Measurements from ENCODE around the gene AMZ1. TPM values are rescaled to one million over a fixed set of nuclear protein-coding genes. Genes with fewer than 3 reads are reported as not detected.

AMZ1 gene
- total and polyA plus RNA-seq, 10 of the 15 experiments (the other 5 are each of a cell fraction or from before 2014, with no cell fraction given), result 0.02 to 2.0 (median 0.69) TPM

- TF ChIP-seq SKIL (IDR thresholded peaks at IDR 0.05; ENCODE audit: low read depth, poor library complexity, severe bottlenecking) (no peak), E2F8 (IDR thresholded peaks at IDR 0.05; ENCODE audit: low read depth, partially characterized antibody) (no peak), IRF3 (IDR thresholded peaks at IDR 0.05) (no peak), BHLHE40 (IDR thresholded peaks at IDR 0.05; ENCODE audit: borderline replicate concordance in 1 of 2, low read depth in 2 of 2, low read length in 1 of 2) (no peak), HCFC1 (IDR thresholded peaks at IDR 0.05; ENCODE audit: low read length) (no peak), ESRRA (IDR thresholded peaks at IDR 0.05; ENCODE audit: low read length) (no peak), HSF1 (IDR thresholded peaks at IDR 0.05; ENCODE audit: low read depth, low read length) (no peak)
- Histone ChIP-seq H3K4me2 (ENCODE audit: control insufficient read depth, insufficient read depth) (no peak overlapping the region), H2AFZ (ENCODE audit: control insufficient read depth, low read depth, low read length) (no peak overlapping the region), H3K27ac (ENCODE audit: control insufficient read depth, insufficient read depth) (no peak overlapping the region), H3K27me3 (replicated peaks in 1 of 2; ENCODE audit: control insufficient read depth in 2 of 2, insufficient read depth in 2 of 2, low read length in 1 of 2) (no peaks in the 10 kb centered on the region), H3K9me3 (replicated peaks; ENCODE audit: control insufficient read depth, insufficient read depth, low read length) (no peaks in the 10 kb centered on the region), H3K4me1 (ENCODE audit: control insufficient read depth, insufficient read depth, low read length) (no peaks in the 10 kb centered on the region), H3K4me3 (no peak overlapping the region), H3K36me3 (ENCODE audit: control insufficient read depth in 2 of 2, insufficient read depth in 2 of 2, low read length in 1 of 2) (no peaks in the 10 kb centered on the region), H3K79me2 (ENCODE audit: control insufficient read depth, insufficient read depth, low read length) (no peaks in the 10 kb centered on the region), H3K9ac (ENCODE audit: control insufficient read depth, insufficient read depth, low read length) (no peak overlapping the region), H4K20me1 (ENCODE audit: control insufficient read depth, insufficient read depth) (no peaks in the 10 kb centered on the region)
- ChIA-PET POLR2A (interaction anchor here (0.6 kb wide), 1 partner anchor 28 kb away, joined by 4 read pairs; no protein-coding TSS in a partner anchor), RAD21 (ENCODE audit: unreplicated experiment) (no interaction called here), CTCF (no interaction called here), SMC1A (ENCODE audit: uncharacterized antibody, unreplicated experiment) (no interaction called here)
- WGBS (ENCODE audit: insufficient coverage, insufficient replicate concordance, low lambda C conversion rate, missing lambda C conversion rate), result 81% methylated on average over 31 of the region's 33 CpGs
- ATAC-seq (no peak), FAIRE-seq (no peak), DNase-seq (ENCODE audit: low read depth, low spot score) (no peak)
- no TSS peak for BruUV-seq (replicated peaks)
- intact Hi-C loops (cut with micrococcal nuclease; ENCODE audit: unreplicated experiment) (loop anchor here (10.0 kb wide), 1 partner anchor 492 kb away; no protein-coding TSS in a partner anchor), in situ Hi-C loops (cut with MboI) (no loop called here)
These were observed 25.5 kb upstream of the AMZ1 start for GRCh38 chr7:2662273-2663120.

Measured in GM12878 (cell line).